SJSA1 (cell line): Measurements from ENCODE around the gene HMG20A. TPM values are rescaled to one million over a fixed set of nuclear protein-coding genes. Genes with fewer than 3 reads are reported as not detected.
"Not testable (repeated sequence)": the region's sequence is repeated elsewhere in the genome, so short reads cannot be mapped to it uniquely, and the experiment has no call there.

ENCODE experiments used
- DNase-seq, 2 experiments: peaks; one replicate each; pipeline ENCODE4 v3.0.0-alpha.2; 2015 to 2020; ENCODE audit warnings: low spot score in 2 of 2, low read depth in 1 of 2
- H3K27ac ChIP-seq: fragments of 250-450 bp; sonication (Bioruptor Pico); 2 replicates; pipeline ENCODE4 v1.5.1; 2020; ENCODE audit warnings: mild to moderate bottlenecking, moderate library complexity
- H3K27me3 ChIP-seq: fragments of 250-450 bp; sonication (Bioruptor Pico); replicated peaks from 2 replicates; pipeline ENCODE4 v1.5.1; 2020; ENCODE audit warnings: mild to moderate bottlenecking, moderate library complexity
- H3K36me3 ChIP-seq: fragments of 250-450 bp; sonication (Bioruptor Pico); 2 replicates; pipeline ENCODE4 v1.5.1; 2020; ENCODE audit warnings: mild to moderate bottlenecking
- H3K4me1 ChIP-seq: fragments of 250-450 bp; sonication (Bioruptor Pico); replicated peaks from 2 replicates; pipeline ENCODE4 v1.6.1; 2021; ENCODE audit warnings: mild to moderate bottlenecking
- H3K4me3 ChIP-seq: fragments of 250-450 bp; sonication (Bioruptor Pico); 2 replicates; pipeline ENCODE4 v1.5.1; 2020; ENCODE audit warnings: mild to moderate bottlenecking
- H3K9me3 ChIP-seq: fragments of 250-450 bp; sonication (Bioruptor Pico); replicated peaks from 2 replicates; pipeline ENCODE4 v1.5.1; 2020; ENCODE audit warnings: mild to moderate bottlenecking
- total RNA-seq: library from RNA; depleted of rRNA; stranded (reverse); fragments of >200 nt; shearing (Covaris generic); gene quantifications from 2 replicates; pipeline ENCODE4 v1.2.3, GENCODE V29; 2014

Gene HMG20A
- total RNA-seq, 1 experiment from 2014 or later = 30.1 TPM

- H3K36me3 ChIP-seq = peaks cover 7% of the 10 kb centered on the region; the same call in 1 of the 2 replicates
- peaks cover 4% of the 10 kb centered on the region for H3K9me3 ChIP-seq
- no peaks in the 10 kb centered on the region; the same call in 1 of the 2 replicates for H3K4me1 ChIP-seq
- H3K27me3 ChIP-seq = no peaks in the 10 kb centered on the region
- DNase-seq = no peak
- no peak overlapping the region for H3K4me3 ChIP-seq
- no peak overlapping the region for H3K27ac ChIP-seq
Observed at GRCh38 chr15:77393471-77393840, 27.2 kb upstream of the HMG20A start.

- Histone ChIP-seq H3K9me3 (peaks cover 13% of the 10 kb centered on the region), H3K27me3 (no peaks in the 10 kb centered on the region), H3K4me3 (no peak overlapping the region), H3K27ac (no peak overlapping the region), H3K4me1 (no peaks in the 10 kb centered on the region; the same call in 1 of the 2 replicates), H3K36me3 (peaks cover 3% of the 10 kb centered on the region; the same call in 1 of the 2 replicates)
- DNase-seq = no peak
Observed at GRCh38 chr15:77395013-77395774, 25.5 kb upstream of the HMG20A start.

- no peaks in the 10 kb centered on the region; the same call in 1 of the 2 replicates for H3K36me3 ChIP-seq
- no peak for DNase-seq
- H3K9me3 ChIP-seq = peaks cover 13% of the 10 kb centered on the region
- no peaks in the 10 kb centered on the region for H3K4me1 ChIP-seq
- no peak overlapping the region for H3K27ac ChIP-seq
- no peaks in the 10 kb centered on the region for H3K27me3 ChIP-seq
- no peak overlapping the region for H3K4me3 ChIP-seq
Observed at GRCh38 chr15:77396692-77397091, 24.0 kb upstream of the HMG20A start.

- Histone ChIP-seq H3K4me3 (no peak overlapping the region), H3K36me3 (no peaks in the 10 kb centered on the region; the same call in 1 of the 2 replicates), H3K9me3 (peaks cover 13% of the 10 kb centered on the region)
Observed at GRCh38 chr15:77398927-77399326, 21.8 kb upstream of the HMG20A start.

GRCh38 chr15:77400258-77400657 lies 20.4 kb upstream of the HMG20A start:
- no peak overlapping the region for H3K4me3 ChIP-seq
- H3K9me3 ChIP-seq = peaks cover 13% of the 10 kb centered on the region
- H3K4me1 ChIP-seq = peaks cover 8% of the 10 kb centered on the region
- no peak overlapping the region for H3K27ac ChIP-seq
- H3K36me3 ChIP-seq = no peaks in the 10 kb centered on the region; the same call in 1 of the 2 replicates
- DNase-seq = no peak
- no peaks in the 10 kb centered on the region for H3K27me3 ChIP-seq

More at GRCh38 chr15:77398927-77399326, 21.8 kb upstream of the HMG20A start:
- H3K4me1 ChIP-seq = peaks cover 8% of the 10 kb centered on the region
- no peaks in the 10 kb centered on the region for H3K27me3 ChIP-seq
- no peak for DNase-seq
- no peak overlapping the region for H3K27ac ChIP-seq

GRCh38 chr15:77402740-77403379 lies 17.8 kb upstream of the HMG20A start:
- peaks cover 9% of the 10 kb centered on the region for H3K36me3 ChIP-seq
- peak overlapping the region; percentile 9; the same call in 1 of the 2 replicates for H3K27ac ChIP-seq
- H3K4me3 ChIP-seq = no peak overlapping the region
- no peaks in the 10 kb centered on the region for H3K27me3 ChIP-seq
- H3K4me1 ChIP-seq = peaks cover 15% of the 10 kb centered on the region
- peak in 1 of 2 experiments; percentile 35 for DNase-seq
- H3K9me3 ChIP-seq = peaks cover 13% of the 10 kb centered on the region

- not testable (repeated sequence) for H3K36me3 ChIP-seq, H3K27me3 ChIP-seq, DNase-seq, H3K4me3 ChIP-seq, H3K27ac ChIP-seq, H3K9me3 ChIP-seq
- peaks cover 15% of the 10 kb centered on the region for H3K4me1 ChIP-seq
Observed at GRCh38 chr15:77406173-77406759, 14.4 kb upstream of the HMG20A start.

GRCh38 chr15:77406846-77407245 lies 13.8 kb upstream of the HMG20A start:
- Histone ChIP-seq H3K4me1 (peaks cover 15% of the 10 kb centered on the region), H3K9me3 (no peaks in the 10 kb centered on the region), H3K36me3 (peaks cover 9% of the 10 kb centered on the region; the same call in 1 of the 2 replicates), H3K27ac (no peak overlapping the region), H3K4me3 (no peak overlapping the region), H3K27me3 (no peaks in the 10 kb centered on the region)
- DNase-seq = no peak

- H3K9me3 ChIP-seq = no peaks in the 10 kb centered on the region
- no peak for DNase-seq
- H3K27ac ChIP-seq = no peak overlapping the region
- H3K4me1 ChIP-seq = peaks cover 7% of the 10 kb centered on the region; the same call in 1 of the 2 replicates
- H3K27me3 ChIP-seq = no peaks in the 10 kb centered on the region
- H3K36me3 ChIP-seq = peaks cover 9% of the 10 kb centered on the region; the same call in 1 of the 2 replicates
- H3K4me3 ChIP-seq = no peak overlapping the region
Observed at GRCh38 chr15:77409259-77410156, 11.2 kb upstream of the HMG20A start.

GRCh38 chr15:77410157-77410500 lies 10.6 kb upstream of the HMG20A start:
- not testable (repeated sequence) for H3K36me3 ChIP-seq, H3K4me1 ChIP-seq, H3K9me3 ChIP-seq, H3K27ac ChIP-seq, H3K4me3 ChIP-seq, DNase-seq, H3K27me3 ChIP-seq

GRCh38 chr15:77410701-77411618 lies 9.7 kb upstream of the HMG20A start:
- Histone ChIP-seq H3K36me3 (peaks cover 9% of the 10 kb centered on the region; the same call in 1 of the 2 replicates), H3K27ac (no peak overlapping the region), H3K9me3 (no peaks in the 10 kb centered on the region), H3K27me3 (no peaks in the 10 kb centered on the region), H3K4me3 (no peak overlapping the region), H3K4me1 (peaks cover 8% of the 10 kb centered on the region)
- no peak for DNase-seq

GRCh38 chr15:77411619-77411976 lies 9.1 kb upstream of the HMG20A start:
- Histone ChIP-seq H3K4me1 (peaks cover 14% of the 10 kb centered on the region), H3K9me3 (no peaks in the 10 kb centered on the region), H3K4me3 (no peak overlapping the region), H3K27ac (no peak overlapping the region), H3K27me3 (no peaks in the 10 kb centered on the region), H3K36me3 (peaks cover 9% of the 10 kb centered on the region; the same call in 1 of the 2 replicates)
- DNase-seq = no peak
